Measurements from ENCODE around the gene SEC14L5. TPM values are rescaled to one million over a fixed set of nuclear protein-coding genes. Genes with fewer than 3 reads are reported as not detected.
"Not testable (repeated sequence)": the region's sequence is repeated elsewhere in the genome, so short reads cannot be mapped to it uniquely, and the experiment has no call there.

The SEC14L5 gene
- total RNA-seq, 1 experiment from 2014 or later = not detected

GRCh38 chr16:4958510-4959438 is 644 bp downstream of the SEC14L5 start:
- Histone ChIP-seq H3K9me3 (ENCODE audit: low read length) (no peaks in the 10 kb centered on the region), H3K27me3 (ENCODE audit: low read length) (no peaks in the 10 kb centered on the region), H3K79me2 (ENCODE audit: low read length) (no peaks in the 10 kb centered on the region), H4K20me1 (ENCODE audit: low read length) (no peaks in the 10 kb centered on the region), H3K4me1 (ENCODE audit: insufficient read depth, low read length) (0 out of 2 replicates have a peak, but pooled peaks cover 8% of the 10 kb centered on the region), H2AFZ (ENCODE audit: low read length) (peak overlapping the region; percentile 61; the same call in 1 of the 2 replicates), H3K4me3 (ENCODE audit: low read length) (peak overlapping the region; percentile 62; the same call in 1 of the 2 replicates), H3K27ac (ENCODE audit: low read length) (no peak overlapping the region), H3F3A (ENCODE audit: low read length, unreplicated experiment) (no peaks in the 10 kb centered on the region), H3K9me2 (replicated peaks; ENCODE audit: low read length) (no peaks in the 10 kb centered on the region), H3K9ac (ENCODE audit: low read length) (no peak overlapping the region), H3K36me3 (ENCODE audit: low read depth, low read length) (no peaks in the 10 kb centered on the region), H3K4me2 (ENCODE audit: low read length) (peak overlapping the region; percentile 91)
- intact Hi-C loops (cut with micrococcal nuclease) = loop anchor here (2.0 to 10.0 kb wide), 2 partner anchors 134 to 154 kb away; partner anchors contain the start of gene ROGDI
- ATAC-seq (no peak), DNase-seq (no peak)
- ChIA-PET POLR2A (ENCODE audit: unreplicated experiment) (no interaction called here), CTCF (interaction anchor here (0.6 kb wide), 1 partner anchor 157 kb away, joined by 3 read pairs; no protein-coding TSS in a partner anchor)
- TF ChIP-seq CTCF (conservative IDR thresholded peaks at IDR 0.05; ENCODE audit: low read depth, low read length) (no peak), EZH2phosphoT487 (IDR thresholded peaks at IDR 0.05; ENCODE audit: borderline replicate concordance, low read length) (no peak), EZH2 (IDR thresholded peaks at IDR 0.05; ENCODE audit: low read length, unreplicated experiment) (no peak)
- BruUV-seq (replicated peaks) = no TSS peak

- intact Hi-C loops (cut with micrococcal nuclease) = no loop called here
- no peak for DNase-seq
- no peaks in the 10 kb centered on the region for H3K9me2 ChIP-seq (replicated peaks; ENCODE audit: low read length)
- H3K27me3 ChIP-seq (ENCODE audit: low read length) = no peaks in the 10 kb centered on the region
- H2AFZ ChIP-seq (ENCODE audit: low read length) = no peak overlapping the region
- BruUV-seq (replicated peaks) = no TSS peak
- no peak overlapping the region for H3K4me2 ChIP-seq (ENCODE audit: low read length)
- H3K36me3 ChIP-seq (ENCODE audit: low read depth, low read length) = no peaks in the 10 kb centered on the region
- no peak overlapping the region for H3K9ac ChIP-seq (ENCODE audit: low read length)
- no peaks in the 10 kb centered on the region for H4K20me1 ChIP-seq (ENCODE audit: low read length)
- no peak overlapping the region for H3K4me3 ChIP-seq (ENCODE audit: low read length)
- H3K4me1 ChIP-seq (ENCODE audit: insufficient read depth, low read length) = 0 out of 2 replicates have a peak, but pooled peaks cover 8% of the 10 kb centered on the region
- CTCF ChIA-PET = no interaction called here
- no peaks in the 10 kb centered on the region for H3K9me3 ChIP-seq (ENCODE audit: low read length)
- no peak for TF ChIP-seq EZH2 (IDR thresholded peaks at IDR 0.05; ENCODE audit: low read length, unreplicated experiment)
- no peak for TF ChIP-seq EZH2phosphoT487 (IDR thresholded peaks at IDR 0.05; ENCODE audit: borderline replicate concordance, low read length)
- TF ChIP-seq CTCF (conservative IDR thresholded peaks at IDR 0.05; ENCODE audit: low read depth, low read length) = no peak
- no peak for ATAC-seq
- POLR2A ChIA-PET (ENCODE audit: unreplicated experiment) = no interaction called here
- no peak overlapping the region for H3K27ac ChIP-seq (ENCODE audit: low read length)
- H3K79me2 ChIP-seq (ENCODE audit: low read length) = no peaks in the 10 kb centered on the region
- no peaks in the 10 kb centered on the region for H3F3A ChIP-seq (ENCODE audit: low read length, unreplicated experiment)
These were observed 2.4 kb downstream of the SEC14L5 start for GRCh38 chr16:4960579-4960978.

GRCh38 chr16:4962716-4963115 is 4.6 kb downstream of the SEC14L5 start:
- POLR2A ChIA-PET (ENCODE audit: unreplicated experiment) = no interaction called here
- no peak overlapping the region for H2AFZ ChIP-seq (ENCODE audit: low read length)
- intact Hi-C loops (cut with micrococcal nuclease) = no loop called here
- H3K9me3 ChIP-seq (ENCODE audit: low read length) = no peaks in the 10 kb centered on the region
- H3K4me2 ChIP-seq (ENCODE audit: low read length) = no peak overlapping the region
- no peak for TF ChIP-seq EZH2 (IDR thresholded peaks at IDR 0.05; ENCODE audit: low read length, unreplicated experiment)
- no peak for TF ChIP-seq CTCF (conservative IDR thresholded peaks at IDR 0.05; ENCODE audit: low read depth, low read length)
- no peak for TF ChIP-seq EZH2phosphoT487 (IDR thresholded peaks at IDR 0.05; ENCODE audit: borderline replicate concordance, low read length)
- H3K79me2 ChIP-seq (ENCODE audit: low read length) = no peaks in the 10 kb centered on the region
- no peaks in the 10 kb centered on the region for H3K4me1 ChIP-seq (ENCODE audit: insufficient read depth, low read length)
- no peaks in the 10 kb centered on the region for H4K20me1 ChIP-seq (ENCODE audit: low read length)
- ATAC-seq = no peak
- no peaks in the 10 kb centered on the region for H3K27me3 ChIP-seq (ENCODE audit: low read length)
- H3K36me3 ChIP-seq (ENCODE audit: low read depth, low read length) = no peaks in the 10 kb centered on the region
- CTCF ChIA-PET = no interaction called here
- no peak for DNase-seq
- no peak overlapping the region for H3K9ac ChIP-seq (ENCODE audit: low read length)
- H3K27ac ChIP-seq (ENCODE audit: low read length) = no peak overlapping the region
- H3K9me2 ChIP-seq (replicated peaks; ENCODE audit: low read length) = no peaks in the 10 kb centered on the region
- no peak overlapping the region for H3K4me3 ChIP-seq (ENCODE audit: low read length)
- no peaks in the 10 kb centered on the region for H3F3A ChIP-seq (ENCODE audit: low read length, unreplicated experiment)
- no TSS peak for BruUV-seq (replicated peaks)

- ATAC-seq; CTCF ChIA-PET; H3K9ac ChIP-seq (ENCODE audit: low read length); H3F3A ChIP-seq (ENCODE audit: low read length, unreplicated experiment); H3K4me2 ChIP-seq (ENCODE audit: low read length); intact Hi-C loops (cut with micrococcal nuclease); BruUV-seq (replicated peaks); H3K27me3 ChIP-seq (ENCODE audit: low read length); H3K4me1 ChIP-seq (ENCODE audit: insufficient read depth, low read length); H3K9me2 ChIP-seq (replicated peaks; ENCODE audit: low read length); H3K79me2 ChIP-seq (ENCODE audit: low read length); H3K4me3 ChIP-seq (ENCODE audit: low read length); H4K20me1 ChIP-seq (ENCODE audit: low read length); POLR2A ChIA-PET (ENCODE audit: unreplicated experiment); DNase-seq; H3K27ac ChIP-seq (ENCODE audit: low read length); H3K9me3 ChIP-seq (ENCODE audit: low read length); H2AFZ ChIP-seq (ENCODE audit: low read length); H3K36me3 ChIP-seq (ENCODE audit: low read depth, low read length): not testable (repeated sequence)
These were observed 5.4 kb downstream of the SEC14L5 start for GRCh38 chr16:4963527-4963926.

Measured in PC-3 (cell line).